Fibroblast of gingiva (primary cell): ENCODE measurements around the gene TMEM175.
"Not testable (repeated sequence)": the region's sequence is repeated elsewhere in the genome, so short reads cannot be mapped to it uniquely, and the experiment has no call there.

Source experiments
- DNase-seq: peaks from one replicate; pipeline ENCODE4 v3.0.0-alpha.2; 2011; ENCODE audit warnings: low read depth

The TMEM175 gene

DNA sequence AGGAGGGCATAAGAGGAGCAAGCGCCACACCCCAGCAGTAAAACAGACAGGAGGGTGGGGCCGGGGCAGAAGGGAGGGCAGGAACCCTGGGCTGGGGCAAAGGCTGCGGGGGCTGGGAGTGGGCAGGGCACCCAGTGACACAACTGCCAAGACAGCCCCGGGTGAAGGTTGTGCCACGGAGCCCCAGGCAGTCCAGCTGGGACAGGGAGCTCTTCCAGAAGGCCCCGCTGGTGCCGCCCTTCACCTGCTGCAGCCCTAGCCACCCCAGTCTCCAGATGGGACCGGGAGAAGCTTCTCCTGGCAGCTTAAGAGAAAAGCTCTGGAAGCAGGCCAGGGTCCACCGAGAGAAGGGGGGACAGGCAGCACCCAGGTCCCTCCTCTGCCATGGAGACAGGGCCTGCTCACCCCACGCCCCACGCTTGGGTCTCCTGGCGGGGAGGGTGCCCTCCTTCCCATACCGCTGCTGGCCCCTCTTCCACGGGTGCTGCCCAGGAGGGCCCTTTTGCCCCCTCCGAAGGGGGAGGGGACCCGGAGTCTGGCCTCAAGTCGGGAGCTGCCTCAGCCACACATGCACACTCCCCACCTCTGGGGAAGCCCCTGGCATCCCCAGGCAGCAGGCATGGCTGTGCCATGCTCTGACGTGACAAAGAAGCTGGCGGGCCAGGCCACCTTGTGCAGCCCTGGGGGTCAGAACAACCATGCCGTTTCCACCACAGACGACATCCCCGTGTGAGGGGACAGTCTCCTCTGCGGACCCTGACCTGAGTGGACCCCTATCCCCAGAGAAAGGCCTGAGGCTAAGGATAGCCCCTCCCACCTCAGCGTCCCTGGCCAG lies 39.6 kb downstream of the TMEM175 start:
- DNase-seq, result no peak

DNA sequence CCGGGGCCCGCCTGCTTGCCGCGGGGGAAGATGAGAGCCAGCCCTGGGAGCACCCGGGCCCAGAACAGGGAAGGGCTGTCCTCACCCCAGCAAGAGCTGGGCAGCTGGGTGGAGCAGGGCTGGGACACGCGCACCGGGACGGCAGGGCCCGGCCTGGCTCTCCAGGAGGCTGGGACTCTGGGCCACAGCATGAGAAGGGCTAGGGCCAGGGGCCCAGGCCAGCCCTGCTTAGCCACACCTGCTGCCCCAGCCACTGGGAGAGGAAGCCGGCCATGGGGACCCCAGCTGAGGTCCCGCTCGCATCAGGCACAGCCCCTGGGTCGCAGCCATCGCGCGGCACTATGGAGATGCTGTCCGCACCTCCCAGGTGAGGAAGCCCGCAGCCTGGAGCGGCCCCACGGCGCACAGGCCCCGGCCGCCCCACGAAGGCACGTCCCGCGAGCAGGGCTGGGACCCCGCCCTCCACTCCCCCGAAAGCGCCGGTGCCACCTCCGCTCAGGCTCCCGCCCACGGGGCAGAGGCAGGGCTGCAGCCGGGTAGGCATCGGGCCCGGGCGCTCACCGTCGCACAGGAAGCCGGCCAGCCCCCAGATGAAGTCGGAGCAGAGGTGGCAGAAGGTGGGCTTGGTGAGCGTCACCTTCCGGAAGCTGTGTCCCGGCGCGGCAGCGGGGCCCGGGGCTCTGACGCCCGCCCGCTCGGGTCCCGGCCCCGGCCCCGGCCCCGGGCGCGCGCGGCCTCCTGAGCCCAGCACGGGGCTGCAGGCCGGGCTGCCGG lies 40.6 kb downstream of the TMEM175 start:
- DNase-seq, result no peak

DNA sequence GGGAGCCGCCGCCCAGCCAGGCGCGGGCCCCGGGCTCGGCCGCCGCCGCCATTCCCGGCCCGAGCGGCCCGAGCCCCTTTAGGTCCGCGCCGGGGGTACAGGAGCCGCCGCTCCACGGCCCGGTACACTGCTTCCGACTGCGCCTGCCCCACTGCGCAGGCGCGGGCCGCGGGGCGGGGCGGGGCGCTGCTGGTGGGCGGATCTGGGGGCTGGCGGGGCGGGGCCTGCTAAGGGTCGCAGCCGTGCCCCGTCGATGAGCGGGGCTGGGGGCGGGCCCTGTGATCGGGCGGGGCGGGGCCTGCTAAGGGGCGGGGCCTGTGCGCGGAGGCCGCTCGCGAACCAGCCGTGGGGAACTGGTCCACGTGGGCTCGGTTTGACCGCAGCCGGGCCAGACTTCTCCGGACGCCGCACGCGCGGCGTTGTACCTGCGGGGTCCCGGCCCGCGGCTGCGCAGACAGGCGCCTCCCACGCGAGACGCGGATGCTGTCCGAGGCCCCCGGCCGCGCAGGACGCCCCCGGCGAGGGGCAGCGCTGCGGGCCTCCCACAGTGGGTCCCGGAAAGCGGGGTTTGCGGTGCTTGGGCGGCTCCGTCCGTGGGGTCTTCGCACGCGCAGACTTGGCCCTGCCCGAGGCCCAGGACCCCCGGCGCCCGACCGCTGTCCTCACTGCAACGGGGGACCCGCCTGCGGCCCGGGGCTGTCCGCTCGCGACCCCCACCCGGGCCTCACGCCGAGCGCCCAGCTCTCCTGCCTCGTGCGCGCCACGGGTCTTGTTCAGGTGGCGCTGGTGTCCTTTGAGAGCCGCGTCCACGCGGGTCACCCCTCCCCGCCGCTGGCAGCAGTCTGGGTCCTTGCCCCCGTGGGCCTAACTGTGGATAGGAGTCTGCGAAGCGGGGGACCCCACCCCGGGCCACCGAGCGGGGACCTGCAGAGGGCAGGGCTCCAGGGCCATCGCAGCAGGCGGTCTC lies 41.5 kb downstream of the TMEM175 start, which contains the start of gene DGKQ:
Gene DGKQ, minus strand, starts transcription at position 139 of the 967 bp plus-strand sequence. Its CDS starts 87 bp downstream, at position 52.
- peak; percentile 79 for DNase-seq

DNA sequence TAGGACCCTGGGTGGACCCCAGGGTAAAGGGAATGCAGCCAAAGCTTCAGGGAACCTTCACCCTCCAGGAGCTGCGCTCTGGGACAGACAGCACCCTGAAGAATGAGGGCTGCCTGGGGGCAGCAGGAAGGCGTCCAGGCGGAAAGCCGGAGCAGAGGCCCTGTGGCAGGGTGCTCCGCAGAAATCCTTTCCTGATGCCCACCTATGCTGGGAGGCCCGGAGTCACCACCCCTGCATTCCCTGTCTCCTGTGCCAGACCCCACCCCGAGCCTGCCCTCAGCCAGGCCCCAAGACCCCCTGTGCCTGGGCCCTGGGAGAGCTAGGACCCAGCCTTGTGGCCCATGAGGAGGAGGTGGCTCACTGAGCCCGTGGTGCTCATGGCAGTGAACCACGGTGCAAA lies 42.4 kb downstream of the TMEM175 start:
- DNase-seq, result no peak

DNA sequence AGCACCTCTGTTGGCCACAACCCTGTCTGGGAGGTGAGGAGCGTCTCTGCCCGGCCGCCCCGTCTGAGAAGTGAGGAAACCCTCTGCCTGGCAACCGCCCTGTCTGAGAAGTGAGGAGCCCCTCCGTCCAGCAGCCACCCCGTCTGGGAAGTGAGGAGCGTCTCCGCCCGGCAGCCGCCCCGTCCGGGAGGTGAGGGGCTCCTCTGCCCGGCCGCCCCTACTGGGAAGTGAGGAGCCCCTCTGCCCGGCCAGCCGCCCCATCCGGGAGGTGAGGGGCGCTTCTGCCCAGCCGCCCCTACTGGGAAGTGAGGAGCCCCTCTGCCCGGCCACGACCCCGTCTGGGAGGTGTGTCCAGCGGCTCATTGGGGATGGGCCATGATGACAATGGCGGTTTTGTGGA lies 43.8 kb downstream of the TMEM175 start:
- not testable (repeated sequence) for DNase-seq

DNA sequence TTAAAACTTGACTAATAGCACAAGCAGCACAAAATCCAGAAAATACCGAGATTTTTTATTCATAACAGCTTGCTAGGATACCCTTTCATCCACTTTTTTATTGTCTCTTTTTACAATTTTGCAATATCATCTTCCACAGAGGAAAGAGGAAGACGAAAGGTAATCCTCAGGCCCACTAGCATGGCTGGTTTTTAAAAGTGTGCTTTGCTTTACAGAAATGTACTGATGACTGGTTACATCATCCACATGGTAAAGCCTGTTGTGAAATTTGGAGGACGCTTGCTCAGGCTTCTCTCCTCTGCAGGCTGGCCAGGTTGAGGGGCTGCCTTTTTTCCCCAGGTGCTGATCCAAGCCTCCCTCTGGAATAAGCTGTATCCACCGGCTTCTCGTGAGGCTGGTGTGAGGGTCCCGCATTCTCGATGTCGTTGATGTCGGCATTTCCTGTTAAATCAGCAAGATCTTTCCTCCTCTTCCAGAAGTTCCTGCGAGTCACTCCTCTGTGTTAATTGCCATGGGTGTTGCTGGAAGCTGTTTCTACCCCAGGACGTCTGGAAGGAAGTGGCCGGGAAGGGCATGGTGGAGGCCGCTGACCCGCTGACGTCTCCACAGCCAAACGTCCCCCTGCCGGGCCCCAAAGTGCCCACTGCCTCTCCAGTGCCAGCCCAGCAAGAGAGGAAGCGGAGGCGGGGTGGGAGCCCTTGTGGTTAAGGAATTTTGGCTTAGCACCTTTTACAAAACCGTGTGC lies 46.9 kb downstream of the TMEM175 start:
- peak; percentile 35 for DNase-seq

DNA sequence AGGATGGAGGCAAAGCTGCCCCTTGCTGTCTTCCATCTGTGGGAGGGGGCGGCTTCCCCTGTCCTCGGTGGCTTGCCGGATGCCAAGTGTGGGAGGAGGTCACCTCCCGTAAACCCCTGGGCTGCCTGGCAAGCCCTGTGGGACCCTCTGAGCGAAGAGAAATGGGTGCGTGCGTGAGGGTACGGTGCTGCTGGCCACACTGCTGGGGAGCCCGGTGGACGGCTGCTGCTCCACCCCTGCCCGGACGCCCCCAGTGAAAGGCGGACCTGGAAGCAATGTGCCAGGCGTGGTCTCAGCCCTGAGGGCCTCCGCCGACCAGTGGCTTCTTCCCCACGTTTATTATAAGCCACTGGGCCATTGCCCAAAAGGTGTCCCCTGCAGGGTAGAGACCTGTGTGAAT lies 50.0 kb downstream of the TMEM175 start:
- no peak for DNase-seq

DNA sequence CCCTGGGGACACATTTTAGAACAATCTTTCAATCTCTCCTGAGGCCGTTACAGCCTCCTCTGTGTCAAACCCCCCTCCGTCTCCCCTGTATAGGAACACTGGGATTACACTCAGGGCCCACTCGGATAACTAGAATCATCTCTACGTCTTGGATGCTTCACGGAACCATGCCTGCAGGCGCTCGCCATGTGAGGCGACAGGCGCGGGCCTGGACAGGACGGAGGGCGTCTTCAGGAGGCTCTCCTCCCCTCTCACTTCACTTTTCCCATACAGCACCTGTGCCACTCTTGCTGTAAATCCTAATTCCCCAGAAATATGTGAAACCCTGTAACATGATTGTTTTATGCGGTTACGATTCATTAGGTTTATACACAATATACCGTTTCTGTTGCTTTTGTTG lies 50.6 kb downstream of the TMEM175 start:
- no peak for DNase-seq

DNA sequence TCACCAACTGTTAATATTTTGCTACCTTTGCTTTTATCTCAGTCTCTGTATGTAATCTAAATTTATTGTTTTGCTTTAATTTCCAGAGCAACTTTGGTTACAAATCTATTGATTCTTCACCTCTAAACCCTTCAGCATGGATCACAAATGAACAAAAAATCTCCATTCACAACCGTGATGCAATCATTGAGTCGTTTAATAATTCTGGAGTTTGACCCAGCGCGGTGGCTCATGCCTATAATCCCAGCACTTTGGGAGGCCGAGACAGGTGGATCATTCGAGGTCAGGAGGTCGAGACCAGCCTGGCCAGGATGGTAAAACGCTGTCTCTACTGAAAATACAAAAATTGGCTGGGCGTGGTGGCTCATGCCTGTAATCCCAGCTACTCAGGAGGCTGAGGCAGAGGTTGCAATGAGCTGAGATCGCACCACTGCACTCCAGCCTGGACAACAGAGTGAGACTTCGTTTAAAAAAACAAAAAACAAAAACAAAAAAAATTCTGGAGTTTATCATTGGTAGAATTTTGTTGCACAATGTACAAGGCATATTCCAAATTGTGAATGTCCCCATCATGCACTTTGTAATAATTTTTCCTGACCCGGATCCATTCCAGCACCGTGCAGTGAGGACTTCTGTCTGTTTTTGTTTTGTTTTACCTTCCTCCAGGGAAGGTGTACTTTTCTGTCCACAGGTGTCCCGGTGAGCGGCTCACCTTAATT lies 52.2 kb downstream of the TMEM175 start:
- DNase-seq, result no peak

DNA sequence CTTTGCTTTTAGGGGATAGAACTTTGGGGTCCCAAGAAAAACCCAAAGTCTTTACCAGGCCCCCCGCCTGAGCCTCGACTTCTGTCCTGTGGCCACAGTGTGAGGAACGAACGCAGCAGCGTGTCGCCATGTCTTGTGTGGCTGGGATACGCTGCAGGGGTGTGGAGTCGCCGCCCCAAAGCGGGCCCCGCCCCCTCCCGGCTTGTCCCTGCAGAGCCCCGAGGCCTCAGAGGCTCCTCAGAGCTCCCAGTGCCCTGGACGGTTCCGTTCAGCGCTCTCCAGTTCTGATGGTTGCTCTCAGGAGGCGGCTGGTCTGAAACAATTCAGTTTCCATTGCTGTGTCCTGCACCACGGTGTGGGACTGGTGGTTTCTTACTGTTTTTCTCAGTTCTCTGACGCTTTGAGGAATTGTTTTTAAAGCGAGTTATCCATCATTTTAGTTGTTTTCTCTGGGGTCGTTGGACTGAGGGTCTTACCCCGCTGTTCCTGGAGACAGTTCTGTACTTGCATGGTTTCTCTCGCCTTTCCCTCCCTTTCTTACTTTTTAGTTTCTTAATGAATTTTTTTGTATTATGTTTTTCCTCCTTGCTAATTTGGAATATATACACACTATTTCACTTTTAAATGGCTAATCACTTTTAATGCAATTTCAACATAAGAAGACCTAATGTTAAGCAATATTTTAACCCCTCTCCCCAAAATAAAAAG lies 53.0 kb downstream of the TMEM175 start:
- DNase-seq, result peak; percentile 24

DNA sequence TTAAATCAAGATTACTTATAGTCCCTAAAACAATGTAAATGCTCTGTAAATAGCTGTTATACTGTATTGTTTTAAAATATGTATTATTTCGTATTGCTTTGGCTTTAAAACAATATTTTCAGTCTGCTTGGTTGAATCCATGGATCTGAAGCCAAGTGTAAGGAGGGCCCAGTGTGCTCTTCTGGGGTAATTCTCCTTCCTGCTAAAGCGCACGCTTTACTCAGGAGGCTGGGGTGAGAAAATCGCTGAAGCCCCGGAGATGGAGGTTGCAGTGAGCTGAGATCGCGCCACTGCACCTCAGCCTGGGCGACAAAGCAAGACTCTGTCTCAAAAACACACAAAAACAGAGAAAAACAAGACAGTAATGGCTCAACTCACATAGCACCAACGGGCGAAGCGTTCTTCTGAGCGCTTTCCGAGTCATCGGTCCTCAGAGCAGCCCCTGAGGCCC lies 54.2 kb downstream of the TMEM175 start:
- DNase-seq, result no peak

DNA sequence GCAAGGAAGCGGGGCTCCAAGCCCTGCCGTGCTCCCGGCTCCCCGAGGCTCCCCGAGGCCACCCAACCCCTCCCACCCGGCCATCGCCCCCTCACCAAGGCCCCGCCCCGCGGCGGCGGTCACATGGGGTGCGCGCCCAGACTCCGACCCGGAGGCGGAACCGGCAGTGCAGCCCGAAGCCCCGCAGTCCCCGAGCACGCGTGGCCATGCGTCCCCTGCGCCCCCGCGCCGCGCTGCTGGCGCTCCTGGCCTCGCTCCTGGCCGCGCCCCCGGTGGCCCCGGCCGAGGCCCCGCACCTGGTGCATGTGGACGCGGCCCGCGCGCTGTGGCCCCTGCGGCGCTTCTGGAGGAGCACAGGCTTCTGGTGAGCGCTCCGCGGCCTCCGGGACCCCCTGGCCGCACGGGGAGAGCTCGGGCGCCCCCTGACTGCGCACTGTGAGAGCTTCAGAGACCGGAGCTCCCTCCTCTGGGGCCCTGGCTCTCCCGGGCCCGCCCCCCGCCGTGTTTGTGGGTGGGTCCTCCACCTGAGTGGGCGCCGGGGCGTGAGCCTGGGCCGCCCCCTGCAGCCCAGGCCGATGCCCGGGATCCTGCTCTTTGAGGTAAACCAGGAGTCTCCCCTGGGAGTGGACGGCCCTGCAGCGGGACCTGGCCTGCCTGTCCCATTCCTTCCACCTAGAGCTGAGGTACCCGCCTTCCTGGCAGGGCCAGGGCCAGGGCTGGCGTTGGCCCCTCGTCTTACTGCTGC lies 54.8 kb downstream of the TMEM175 start, which contains the start of gene IDUA:
Gene IDUA, plus strand, starts transcription at position 166 of the 745 bp plus-strand sequence. Its CDS starts 41 bp downstream, at position 207.
- peak; percentile 44 for DNase-seq

DNA sequence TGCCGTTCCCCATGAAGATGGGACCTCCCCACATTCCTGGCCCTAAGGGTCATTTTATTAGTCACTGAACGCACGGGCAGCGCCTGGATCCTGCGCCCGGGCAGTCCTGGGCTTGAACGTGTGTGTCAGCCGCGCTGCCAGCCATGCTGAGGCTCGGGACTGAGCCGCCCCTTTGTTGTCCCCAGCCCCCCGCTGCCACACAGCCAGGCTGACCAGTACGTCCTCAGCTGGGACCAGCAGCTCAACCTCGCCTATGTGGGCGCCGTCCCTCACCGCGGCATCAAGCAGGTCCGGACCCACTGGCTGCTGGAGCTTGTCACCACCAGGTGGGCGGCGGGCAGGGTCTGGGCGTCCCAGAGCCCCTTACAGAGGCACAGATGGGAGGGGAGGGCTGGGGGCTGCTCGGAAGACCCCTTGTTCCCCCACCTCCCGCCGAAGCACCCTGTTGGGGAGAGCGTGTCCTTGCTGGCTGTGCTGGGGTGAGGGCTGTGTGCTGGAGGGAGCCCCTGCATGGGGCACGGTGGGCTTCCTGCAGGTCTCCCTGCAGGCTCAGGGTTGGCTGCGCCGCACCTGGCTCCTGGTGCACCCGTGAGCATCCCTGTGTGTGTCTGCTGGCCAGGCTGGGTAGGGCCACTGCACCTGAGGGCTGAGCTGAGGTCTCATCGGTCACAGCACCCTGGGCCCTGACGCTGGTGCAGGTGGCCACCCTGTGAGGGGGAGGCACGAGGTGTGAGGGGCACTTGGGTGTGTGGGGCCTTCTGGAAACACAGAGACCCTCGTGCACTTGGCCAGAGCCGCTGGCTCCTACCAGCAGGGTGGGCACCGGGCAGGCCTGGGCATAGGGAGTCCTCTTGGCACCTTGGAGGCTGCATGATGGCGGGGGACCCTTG lies 55.6 kb downstream of the TMEM175 start:
- DNase-seq, result peak; percentile 37

DNA sequence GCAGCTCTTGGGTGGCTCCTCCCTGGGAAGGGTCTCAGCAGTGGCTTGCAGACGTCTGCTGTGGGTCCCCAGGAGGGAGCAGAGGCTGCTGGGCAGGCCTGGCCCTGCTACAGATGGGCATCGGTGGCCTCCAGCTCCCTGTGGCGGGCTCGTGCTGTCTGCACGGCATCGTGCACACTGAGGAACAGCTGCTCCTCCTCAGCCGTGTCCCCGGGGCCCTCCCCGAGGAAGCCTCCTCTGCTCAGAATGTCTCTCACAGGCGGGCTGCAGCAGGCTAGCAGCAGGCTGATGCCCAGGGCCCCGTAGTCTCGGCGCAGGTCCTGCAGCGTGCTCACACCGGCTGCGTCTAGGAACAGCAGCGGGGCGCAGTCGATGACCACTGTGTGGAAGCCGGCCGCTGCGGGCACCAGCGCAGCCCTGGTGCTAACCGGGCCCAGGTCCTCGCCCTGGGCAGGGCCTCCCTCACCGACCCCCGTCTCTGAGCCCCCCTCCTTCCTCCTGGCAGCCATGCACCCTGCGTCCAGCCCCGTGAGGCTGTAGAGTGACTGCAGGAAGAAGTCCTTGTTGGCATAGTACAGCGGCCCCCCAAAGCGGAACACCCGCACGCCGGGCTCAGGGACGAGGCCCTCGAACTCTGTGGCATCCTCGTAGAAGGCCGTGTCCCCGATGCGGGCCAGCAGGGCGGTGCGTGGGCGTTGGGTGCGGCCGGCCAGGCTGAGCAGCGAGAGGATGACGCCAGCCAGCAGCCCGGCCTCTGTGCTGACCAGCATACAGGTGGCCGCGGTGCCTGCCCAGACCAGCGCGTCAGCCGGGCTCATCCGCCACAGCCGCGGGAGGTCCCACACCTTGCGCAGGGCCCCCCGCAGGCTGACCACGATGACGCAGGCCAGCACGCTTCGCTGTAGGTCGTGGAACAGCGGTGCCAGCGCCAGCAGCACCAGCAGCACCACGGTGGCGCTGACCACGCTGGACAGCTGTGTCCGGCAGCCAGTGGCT lies 56.8 kb downstream of the TMEM175 start:
- DNase-seq, result no peak

DNA sequence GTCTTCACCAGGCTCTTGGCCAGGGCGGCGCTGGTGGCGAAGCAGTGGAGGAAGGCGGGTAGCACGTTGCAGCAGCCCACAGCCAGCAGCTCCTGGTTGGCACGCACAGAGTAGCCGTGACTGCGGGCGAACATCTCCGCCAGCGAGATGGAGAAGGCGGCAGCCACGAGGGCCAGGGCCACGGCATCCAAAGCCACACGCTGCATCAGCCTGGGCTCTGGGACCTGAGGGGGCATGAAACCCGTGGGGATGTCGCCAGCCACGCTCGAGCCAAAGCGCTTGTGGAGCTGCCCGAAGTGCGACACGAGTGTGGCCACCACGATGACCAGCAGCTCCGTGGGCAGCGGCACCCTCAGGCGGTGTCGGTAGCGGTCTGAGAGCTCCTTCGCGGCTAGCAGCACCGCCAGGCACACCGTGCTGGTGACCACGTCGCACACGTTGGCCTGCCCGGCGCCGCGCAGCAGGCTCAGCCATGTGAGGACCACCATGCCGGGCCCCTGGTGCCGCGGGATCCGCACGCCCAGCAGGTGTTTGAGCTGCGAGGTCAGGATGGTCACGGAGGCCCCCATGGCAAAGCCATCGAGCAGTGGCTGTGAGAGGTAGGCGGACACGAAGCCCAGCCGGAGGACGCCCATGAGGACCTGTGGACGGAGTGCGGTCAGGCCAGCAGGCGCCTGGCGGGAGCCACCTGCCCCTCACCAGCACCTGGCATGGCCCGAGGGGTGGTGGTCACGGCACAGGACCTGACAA lies 57.6 kb downstream of the TMEM175 start:
- no peak for DNase-seq
